HG02870 (cell line): ENCODE results near the gene H6PD.
"Not testable (repeated sequence)": the region's sequence is repeated elsewhere in the genome, so short reads cannot be mapped to it uniquely, and the experiment has no call there.

Experiments used
- ATAC-seq: cut with Tn5 transposase; IDR thresholded peaks from one replicate; pipeline ENCODE4 v1.9.1; 2021; ENCODE audit warnings: mild to moderate bottlenecking, moderate library complexity; ENCODE audit not compliant: unreplicated experiment

Gene H6PD

GRCh38 chr1:9294910-9295636 lies 60.5 kb downstream of the H6PD start:
- no peak for ATAC-seq

- no peak for ATAC-seq
These were observed 61.3 kb downstream of the H6PD start for GRCh38 chr1:9295884-9296283.

- ATAC-seq = no peak
These were observed 62.3 kb downstream of the H6PD start for GRCh38 chr1:9296850-9297249.

- no peak for ATAC-seq
These were observed 63.3 kb downstream of the H6PD start for GRCh38 chr1:9297831-9298230.

- ATAC-seq = no peak
These were observed 63.7 kb downstream of the H6PD start for GRCh38 chr1:9298282-9298681.

- not testable (repeated sequence) for ATAC-seq
These were observed 65.3 kb downstream of the H6PD start for GRCh38 chr1:9299571-9300541.

GRCh38 chr1:9300573-9300972 lies 66.0 kb downstream of the H6PD start:
- ATAC-seq = no peak

- ATAC-seq = no peak
These were observed 68.4 kb downstream of the H6PD start for GRCh38 chr1:9302745-9303524.

GRCh38 chr1:9303916-9304315 lies 69.3 kb downstream of the H6PD start:
- ATAC-seq = no peak

GRCh38 chr1:9305216-9305615 lies 70.6 kb downstream of the H6PD start:
- ATAC-seq = no peak

- ATAC-seq = no peak
These were observed 71.4 kb downstream of the H6PD start for GRCh38 chr1:9306006-9306405.

- ATAC-seq = no peak
These were observed 72.7 kb downstream of the H6PD start for GRCh38 chr1:9307303-9307702.

GRCh38 chr1:9308236-9308785 lies 73.7 kb downstream of the H6PD start:
- no peak for ATAC-seq

GRCh38 chr1:9309080-9309479 lies 74.5 kb downstream of the H6PD start:
- no peak for ATAC-seq

- no peak for ATAC-seq
These were observed 75.4 kb downstream of the H6PD start for GRCh38 chr1:9309991-9310390.

- no peak for ATAC-seq
These were observed 76.5 kb downstream of the H6PD start for GRCh38 chr1:9311029-9311428.

GRCh38 chr1:9311479-9311878 lies 76.9 kb downstream of the H6PD start:
- no peak for ATAC-seq

- ATAC-seq = no peak
These were observed 77.7 kb downstream of the H6PD start for GRCh38 chr1:9312168-9312720.

- ATAC-seq = no peak
These were observed 79.0 kb downstream of the H6PD start for GRCh38 chr1:9313576-9313975.

- ATAC-seq = no peak
These were observed 79.5 kb downstream of the H6PD start for GRCh38 chr1:9314111-9314510.
